Loucy (cell line): ENCODE data around the gene CTNS.

Source experiments
- CTCF ChIP-seq: fragments of 200-600 bp; sonication (generic); conservative IDR thresholded peaks from 2 replicates; pipeline ENCODE4 v1.5.1; 2014; ENCODE audit warnings: mild to moderate bottlenecking, antibody characterized with exemption, low read length
- EZH2phosphoT487 ChIP-seq: fragments of 200-600 bp; IDR thresholded peaks from 2 replicates; pipeline ENCODE4 v1.6.1; 2018; ENCODE audit warnings: antibody characterized with exemption, mild to moderate bottlenecking, moderate library complexity, borderline replicate concordance

DNA sequence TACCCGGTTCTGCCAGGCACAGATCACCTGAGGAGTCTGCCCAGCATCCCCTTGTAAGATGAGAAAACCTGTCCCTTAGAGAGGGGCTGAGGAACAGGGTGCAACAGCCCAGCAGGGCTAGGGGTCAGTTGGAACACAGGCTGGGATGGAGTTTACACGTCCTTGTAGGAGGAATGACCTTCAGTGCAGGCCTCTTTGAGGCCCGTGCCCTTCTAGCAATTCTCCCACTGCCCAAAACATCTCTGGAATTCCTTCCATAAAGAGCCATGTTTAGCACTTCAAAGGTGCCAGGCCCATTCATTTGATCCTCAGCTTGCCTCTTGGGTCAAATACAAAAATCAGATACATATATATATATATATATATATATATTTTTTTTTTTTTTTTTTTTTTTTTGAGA lies 4.5 kb downstream of the CTNS start:
- TF ChIP-seq CTCF (no peak), EZH2phosphoT487 (no peak)
